Liver (tissue), 9 donors: ENCODE measurements around the gene ZDHHC5. TPM values are rescaled to one million over a fixed set of nuclear protein-coding genes. Genes with fewer than 3 reads are reported as not detected.

Source experiments
- DNase-seq: peaks from one replicate; pipeline ENCODE4 v3.0.0-alpha.2; 2017; ENCODE audit warnings: low spot score
- H3K27ac ChIP-seq, 2 donors: one replicate each; pipeline ENCODE4 v1.7.0; 2013; ENCODE audit warnings: inconsistent platforms in 2 of 2, low read length in 2 of 2, control low read depth in 1 of 2, low read depth in 1 of 2, mild to moderate bottlenecking in 1 of 2
- H3K27me3 ChIP-seq, 4 donors: one replicate each; pipeline versions ENCODE4 v1.6.1 to v1.7.0; 2013; ENCODE audit warnings: low read length in 3 of 4, inconsistent platforms in 1 of 4, mild to moderate bottlenecking in 1 of 4, moderate library complexity in 1 of 4; ENCODE audit not compliant: control insufficient read depth in 4 of 4, insufficient read depth in 4 of 4
- H3K36me3 ChIP-seq, 4 donors: one replicate each; pipeline versions ENCODE4 v1.6.1 to v1.7.0; 2013; ENCODE audit warnings: low read length in 3 of 4, mild to moderate bottlenecking in 3 of 4, low read depth in 1 of 4, moderate library complexity in 1 of 4; ENCODE audit not compliant: control insufficient read depth in 4 of 4, insufficient read depth in 3 of 4
- H3K4me1 ChIP-seq, 4 donors: one replicate each; pipeline versions ENCODE4 v1.6.1 to v1.7.0; 2013; ENCODE audit warnings: low read length in 3 of 4, mild to moderate bottlenecking in 3 of 4, moderate library complexity in 1 of 4; ENCODE audit not compliant: control insufficient read depth in 4 of 4, insufficient read depth in 4 of 4
- H3K4me3 ChIP-seq, 3 donors: one replicate each; pipeline versions ENCODE4 v1.6.1 to v1.7.0; 2013; ENCODE audit warnings: low read length in 3 of 3, control low read depth in 1 of 3, low read depth in 1 of 3, mild to moderate bottlenecking in 1 of 3
- H3K9ac ChIP-seq, 2 donors: one replicate each; pipeline ENCODE4 v1.7.0; 2013; ENCODE audit warnings: low read length in 2 of 2, mild to moderate bottlenecking in 2 of 2, moderate library complexity in 2 of 2, control low read depth in 1 of 2, low read depth in 1 of 2
- H3K9me3 ChIP-seq, 4 donors: one replicate each; pipeline versions ENCODE4 v1.6.1 to v1.7.0; 2013; ENCODE audit warnings: low read length in 3 of 4; ENCODE audit not compliant: control insufficient read depth in 4 of 4
- EGR1 ChIP-seq, 2 donors: IDR thresholded peaks; 2 replicates each; pipeline ENCODE4 v1.6.1; 2016 to 2018; ENCODE audit warnings: antibody characterized with exemption in 2 of 2, low read depth in 2 of 2
- FOXA1 ChIP-seq: IDR thresholded peaks from 2 replicates; pipeline ENCODE4 v1.6.1; 2016; ENCODE audit warnings: antibody characterized with exemption
- FOXA2 ChIP-seq: IDR thresholded peaks from 2 replicates; pipeline ENCODE4 v1.6.1; 2016; ENCODE audit warnings: antibody characterized with exemption
- HNF4A ChIP-seq, 2 donors: conservative IDR thresholded peaks; 2 replicates each; pipeline ENCODE4 v1.6.1; 2016; ENCODE audit warnings: antibody characterized with exemption in 2 of 2, mild to moderate bottlenecking in 2 of 2
- HNF4G ChIP-seq: IDR thresholded peaks from 2 replicates; pipeline ENCODE4 v1.6.1; 2016; ENCODE audit warnings: antibody characterized with exemption
- JUND ChIP-seq, 2 donors: IDR thresholded peaks; 2 replicates each; pipeline ENCODE4 v1.6.1; 2016; ENCODE audit warnings: antibody characterized with exemption in 2 of 2
- MAX ChIP-seq: IDR thresholded peaks from 2 replicates; pipeline ENCODE4 v1.6.1; 2016; ENCODE audit warnings: antibody characterized with exemption
- NR2F2 ChIP-seq: IDR thresholded peaks from 2 replicates; pipeline ENCODE4 v1.6.1; 2016; ENCODE audit warnings: antibody characterized with exemption
- RAD21 ChIP-seq, 2 donors: IDR thresholded peaks; 2 replicates each; pipeline ENCODE4 v1.6.1; 2016; ENCODE audit warnings: antibody characterized with exemption in 2 of 2, mild to moderate bottlenecking in 2 of 2
- REST ChIP-seq: IDR thresholded peaks from 2 replicates; pipeline ENCODE4 v1.6.1; 2016; ENCODE audit warnings: antibody characterized with exemption, mild to moderate bottlenecking
- RXRA ChIP-seq, 2 donors: IDR thresholded peaks; 2 replicates each; pipeline ENCODE4 v1.6.1; 2017 to 2018; ENCODE audit warnings: antibody characterized with exemption in 2 of 2, mild to moderate bottlenecking in 1 of 2
- SP1 ChIP-seq: IDR thresholded peaks from 2 replicates; pipeline ENCODE4 v1.6.1; 2018; ENCODE audit warnings: antibody characterized with exemption, mild to moderate bottlenecking
- TAF1 ChIP-seq: conservative IDR thresholded peaks from 2 replicates; pipeline ENCODE4 v1.6.1; 2016; ENCODE audit warnings: antibody characterized with exemption, mild to moderate bottlenecking
- YY1 ChIP-seq: IDR thresholded peaks from 2 replicates; pipeline ENCODE4 v1.6.1; 2016; ENCODE audit warnings: antibody characterized with exemption, mild to moderate bottlenecking
- WGBS: extraction: QIAGEN DNeasy Blood & Tissue Kit; methylation state at CpG from one replicate; pipeline ENCODE4 v1.1.7; 2013; 5-methylcytosine and 5-hydroxymethylcytosine counted together
- polyA plus RNA-seq, 2 donors: library from polyadenylated mRNA; stranded (reverse) in 1 of 2; unstranded in 1 of 2; fragments of 200-250 nt in 1 of 2; fragments of >200 nt in 1 of 2; fragmentation: Nextera tagmentation in 1 of 2; extraction: Ambion mirVana in 1 of 2; gene quantifications; one replicate each; pipeline versions ENCODE4 v1.2.1 to v1.2.3, GENCODE V29; 2013 to 2015
- total RNA-seq, 2 donors: library from RNA; depleted of rRNA; stranded (reverse); fragments of >200 nt; gene quantifications; one replicate each; pipeline ENCODE4 v1.2.3, GENCODE V29; 2014
- TF ChIP-seq, protein P1 (sequence below): IDR thresholded peaks from 2 replicates; pipeline ENCODE4 v1.6.1; 2016; ENCODE audit warnings: antibody characterized with exemption
- TF ChIP-seq, protein P2 (sequence below): IDR thresholded peaks from 2 replicates; pipeline ENCODE4 v1.6.1; 2016; ENCODE audit warnings: antibody characterized with exemption
- TF ChIP-seq, protein P3 (sequence below): fragments of 150-350 bp; IDR thresholded peaks from 2 replicates; pipeline ENCODE4 v1.5.1; 2017; ENCODE audit warnings: improper control_type of control experiment, low read depth, low read length; ENCODE audit not compliant: missing input control
- donor health status: healthy.
- donor health status: healthy.
- donor health status: healthy.
- donor health status: healthy.
- donor health status: healthy.

Gene ZDHHC5
- total and polyA plus RNA-seq, 4 donors: 7.2 to 31.4 (median 26.1) TPM

DNA sequence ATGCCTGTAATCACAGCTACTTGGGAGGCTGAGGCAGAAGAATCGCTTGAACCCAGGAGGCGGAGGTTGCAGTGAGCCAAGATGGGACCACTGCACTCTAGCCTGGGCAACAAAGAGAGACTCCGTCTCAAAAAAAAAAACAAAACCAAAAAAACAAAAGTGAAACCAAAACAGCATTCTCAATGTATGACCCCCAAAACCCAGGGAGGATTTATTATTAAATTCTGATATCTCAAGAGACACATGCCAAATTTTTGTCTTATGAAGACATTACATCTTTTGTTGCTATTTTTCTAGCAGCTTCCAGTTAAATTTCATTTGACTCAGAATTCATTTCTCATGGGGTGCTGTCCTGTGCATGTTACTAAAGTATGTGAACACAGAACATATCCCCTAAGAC lies 15.3 kb upstream of the ZDHHC5 start:
- no peak overlapping the region for H3K27ac ChIP-seq
- no peak for DNase-seq
- TF ChIP-seq, protein P1, sequence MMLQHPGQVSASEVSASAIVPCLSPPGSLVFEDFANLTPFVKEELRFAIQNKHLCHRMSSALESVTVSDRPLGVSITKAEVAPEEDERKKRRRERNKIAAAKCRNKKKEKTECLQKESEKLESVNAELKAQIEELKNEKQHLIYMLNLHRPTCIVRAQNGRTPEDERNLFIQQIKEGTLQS: no peak
- TF ChIP-seq SP1 (no peak), TAF1 (no peak)
- peaks cover 0 to 15% (median 1%) of the 10 kb centered on the region in 4 donors for H3K4me1 ChIP-seq
- H3K9ac ChIP-seq: no peak overlapping the region
- peaks cover 0 to 4% (median 0%) of the 10 kb centered on the region in 4 donors for H3K27me3 ChIP-seq
- no peaks in the 10 kb centered on the region for H3K9me3 ChIP-seq
- H3K4me3 ChIP-seq: no peak overlapping the region
- no peaks in the 10 kb centered on the region for H3K36me3 ChIP-seq
- WGBS: 73% methylated on average over 3 of the region's 3 CpGs

DNA sequence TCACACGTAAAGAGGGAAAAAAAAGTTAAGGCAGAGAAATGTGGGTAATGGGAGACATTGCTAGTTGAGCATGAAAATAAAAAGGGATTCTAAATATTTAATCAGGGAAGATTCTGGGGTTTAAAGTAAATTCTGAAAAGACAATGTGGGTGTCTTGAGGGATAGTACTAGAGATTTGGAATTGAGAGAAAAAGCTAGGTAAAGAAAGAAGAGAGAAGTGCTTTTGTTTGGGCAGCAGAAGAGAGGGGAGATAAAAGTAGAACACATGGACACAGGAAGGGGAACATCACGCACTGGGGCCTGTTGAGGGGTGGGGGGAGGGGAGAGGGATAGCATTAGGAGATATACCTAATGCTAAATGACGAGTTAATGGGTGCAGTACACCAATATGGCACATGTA lies 14.8 kb upstream of the ZDHHC5 start:
- WGBS: 63% methylated on average over 3 of the region's 3 CpGs
- Histone ChIP-seq H3K4me1 (peaks cover 1 to 17% (median 5%) of the 10 kb centered on the region in 4 donors), H3K4me3 (no peak overlapping the region), H3K36me3 (no peaks in the 10 kb centered on the region), H3K27ac (no peak overlapping the region), H3K27me3 (peaks cover 0 to 2% (median 0%) of the 10 kb centered on the region in 4 donors), H3K9me3 (no peaks in the 10 kb centered on the region), H3K9ac (no peak overlapping the region)
- no peak for DNase-seq
- TF ChIP-seq, protein P1: no peak
- TF ChIP-seq FOXA1: no peak
- TF ChIP-seq TAF1: no peak
- no peak for TF ChIP-seq RAD21 (IDR thresholded peaks at IDR 0.05)
- no peak for TF ChIP-seq RXRA (IDR thresholded peaks at IDR 0.05)
- TF ChIP-seq YY1: no peak
- TF ChIP-seq, protein P2, sequence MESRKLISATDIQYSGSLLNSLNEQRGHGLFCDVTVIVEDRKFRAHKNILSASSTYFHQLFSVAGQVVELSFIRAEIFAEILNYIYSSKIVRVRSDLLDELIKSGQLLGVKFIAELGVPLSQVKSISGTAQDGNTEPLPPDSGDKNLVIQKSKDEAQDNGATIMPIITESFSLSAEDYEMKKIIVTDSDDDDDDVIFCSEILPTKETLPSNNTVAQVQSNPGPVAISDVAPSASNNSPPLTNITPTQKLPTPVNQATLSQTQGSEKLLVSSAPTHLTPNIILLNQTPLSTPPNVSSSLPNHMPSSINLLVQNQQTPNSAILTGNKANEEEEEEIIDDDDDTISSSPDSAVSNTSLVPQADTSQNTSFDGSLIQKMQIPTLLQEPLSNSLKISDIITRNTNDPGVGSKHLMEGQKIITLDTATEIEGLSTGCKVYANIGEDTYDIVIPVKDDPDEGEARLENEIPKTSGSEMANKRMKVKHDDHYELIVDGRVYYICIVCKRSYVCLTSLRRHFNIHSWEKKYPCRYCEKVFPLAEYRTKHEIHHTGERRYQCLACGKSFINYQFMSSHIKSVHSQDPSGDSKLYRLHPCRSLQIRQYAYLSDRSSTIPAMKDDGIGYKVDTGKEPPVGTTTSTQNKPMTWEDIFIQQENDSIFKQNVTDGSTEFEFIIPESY: no peak
- TF ChIP-seq, protein P3, sequence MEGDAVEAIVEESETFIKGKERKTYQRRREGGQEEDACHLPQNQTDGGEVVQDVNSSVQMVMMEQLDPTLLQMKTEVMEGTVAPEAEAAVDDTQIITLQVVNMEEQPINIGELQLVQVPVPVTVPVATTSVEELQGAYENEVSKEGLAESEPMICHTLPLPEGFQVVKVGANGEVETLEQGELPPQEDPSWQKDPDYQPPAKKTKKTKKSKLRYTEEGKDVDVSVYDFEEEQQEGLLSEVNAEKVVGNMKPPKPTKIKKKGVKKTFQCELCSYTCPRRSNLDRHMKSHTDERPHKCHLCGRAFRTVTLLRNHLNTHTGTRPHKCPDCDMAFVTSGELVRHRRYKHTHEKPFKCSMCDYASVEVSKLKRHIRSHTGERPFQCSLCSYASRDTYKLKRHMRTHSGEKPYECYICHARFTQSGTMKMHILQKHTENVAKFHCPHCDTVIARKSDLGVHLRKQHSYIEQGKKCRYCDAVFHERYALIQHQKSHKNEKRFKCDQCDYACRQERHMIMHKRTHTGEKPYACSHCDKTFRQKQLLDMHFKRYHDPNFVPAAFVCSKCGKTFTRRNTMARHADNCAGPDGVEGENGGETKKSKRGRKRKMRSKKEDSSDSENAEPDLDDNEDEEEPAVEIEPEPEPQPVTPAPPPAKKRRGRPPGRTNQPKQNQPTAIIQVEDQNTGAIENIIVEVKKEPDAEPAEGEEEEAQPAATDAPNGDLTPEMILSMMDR: no peak
- TF ChIP-seq HNF4G: no peak
- no peak for TF ChIP-seq EGR1 (IDR thresholded peaks at IDR 0.05; ENCODE audit: low read depth in 2 of 2)
- no peak for TF ChIP-seq SP1

DNA sequence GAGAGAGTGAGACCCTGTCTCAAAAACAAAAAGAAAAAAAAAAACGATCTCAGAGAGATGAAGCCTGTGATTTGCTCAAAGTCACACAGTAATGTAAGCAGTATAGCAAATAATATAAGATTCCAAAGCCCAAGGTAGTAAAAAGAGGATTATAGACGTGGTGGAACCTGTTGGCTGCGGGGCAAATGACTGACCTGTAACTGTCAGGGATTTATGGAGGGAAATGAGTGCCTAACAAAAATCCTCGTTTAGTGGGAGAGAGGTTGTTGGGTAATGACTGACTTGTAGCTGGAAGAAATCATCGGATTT lies 11.1 kb upstream of the ZDHHC5 start:
- H3K36me3 ChIP-seq: peaks cover 9 to 22% (median 13%) of the 10 kb centered on the region in 4 donors
- H3K4me3 ChIP-seq: peak overlapping the region in 2 of 3 donors; percentile 46 to 71
- peak overlapping the region; percentile 86 to 93 for H3K9ac ChIP-seq
- peaks cover 3 to 17% (median 8%) of the 10 kb centered on the region in 4 donors for H3K4me1 ChIP-seq
- H3K9me3 ChIP-seq: no peaks in the 10 kb centered on the region
- peak overlapping the region; percentile 90 to 91 for H3K27ac ChIP-seq
- no peaks in the 10 kb centered on the region for H3K27me3 ChIP-seq
- DNase-seq: no peak
- WGBS: 31% methylated on average over 5 of the region's 5 CpGs
- TF ChIP-seq NR2F2: no peak
- TF ChIP-seq EGR1 (IDR thresholded peaks at IDR 0.05; ENCODE audit: low read depth in 2 of 2): no peak
- no peak for TF ChIP-seq FOXA1
- no peak for TF ChIP-seq MAX
- no peak for TF ChIP-seq RXRA (IDR thresholded peaks at IDR 0.05)
- no peak for TF ChIP-seq FOXA2
- no peak for TF ChIP-seq JUND (IDR thresholded peaks at IDR 0.05)
- TF ChIP-seq, protein P1: no peak
- TF ChIP-seq RAD21 (IDR thresholded peaks at IDR 0.05): no peak
- no peak for TF ChIP-seq HNF4A (conservative IDR thresholded peaks at IDR 0.05)
- no peak for TF ChIP-seq HNF4G
- TF ChIP-seq, protein P2: no peak
- TF ChIP-seq TAF1: no peak
- TF ChIP-seq REST: no peak
